Stimulated activated CD4-positive, alpha-beta T cell treated with anti-CD3 and anti-CD28 coated beads, Interleukin-1b, Interleukin-23, amount 100 ng/mL, for 1 hour (primary cell): Measurements from ENCODE around the gene IL6R.
"Not testable (repeated sequence)": the region's sequence is repeated elsewhere in the genome, so short reads cannot be mapped to it uniquely, and the experiment has no call there.

Experiments
- DNase-seq, 2 donors: peaks; one replicate each; pipeline ENCODE4 v3.0.0-alpha.2; 2020; ENCODE audit warnings: low read depth in 2 of 2

IL6R gene

GRCh38 chr1:154483941-154484803 is 79.0 kb downstream of the IL6R start:
- no peak for DNase-seq

GRCh38 chr1:154485106-154485505 is 80.0 kb downstream of the IL6R start:
- DNase-seq = no peak

GRCh38 chr1:154485910-154486496 is 80.9 kb downstream of the IL6R start:
- no peak for DNase-seq

GRCh38 chr1:154486756-154487155 is 81.6 kb downstream of the IL6R start:
- DNase-seq = not testable (repeated sequence)

GRCh38 chr1:154488922-154489321 is 83.8 kb downstream of the IL6R start:
- DNase-seq = no peak

- DNase-seq = no peak
Measured at GRCh38 chr1:154489695-154490274, 84.6 kb downstream of the IL6R start.

- no peak for DNase-seq
Measured at GRCh38 chr1:154490317-154490716, 85.2 kb downstream of the IL6R start.

- no peak for DNase-seq
Measured at GRCh38 chr1:154492115-154492514, 87.0 kb downstream of the IL6R start.

GRCh38 chr1:154493276-154493675 is 88.1 kb downstream of the IL6R start:
- no peak for DNase-seq

- no peak for DNase-seq
Measured at GRCh38 chr1:154495496-154496273, 90.5 kb downstream of the IL6R start.

GRCh38 chr1:154496383-154496782 is 91.2 kb downstream of the IL6R start:
- DNase-seq = no peak

GRCh38 chr1:154497026-154497806 is 92.1 kb downstream of the IL6R start:
- DNase-seq = no peak

- DNase-seq = no peak
Measured at GRCh38 chr1:154499446-154499845, 94.3 kb downstream of the IL6R start.

- DNase-seq = no peak
Measured at GRCh38 chr1:154500533-154500932, 95.4 kb downstream of the IL6R start.

GRCh38 chr1:154501423-154502065 is 96.4 kb downstream of the IL6R start:
- DNase-seq = no peak

GRCh38 chr1:154502066-154502743 is 97.1 kb downstream of the IL6R start, which contains the start of the genes SHE and TDRD10:
Gene SHE (minus strand): TSS chr1:154502412. CDS start chr1:154502026, 386 bp downstream.
Gene TDRD10 (plus strand): TSS chr1:154502219. CDS start chr1:154506904, 4,685 bp downstream.
- DNase-seq = no peak

GRCh38 chr1:154502744-154503115 is 97.6 kb downstream of the IL6R start:
- no peak for DNase-seq

GRCh38 chr1:154503898-154504297 is 98.8 kb downstream of the IL6R start:
- no peak for DNase-seq

- DNase-seq = no peak
Measured at GRCh38 chr1:154512760-154513159, 107.6 kb downstream of the IL6R start.

GRCh38 chr1:154514066-154514553 is 109.0 kb downstream of the IL6R start:
- no peak for DNase-seq
